ENCODE data around the gene RPS5.
A peak's percentile ranks its signal among the peaks of the same experiment; 100 is the strongest.
"Not testable (repeated sequence)": the region's sequence is repeated elsewhere in the genome, so short reads cannot be mapped to it uniquely, and the experiment has no call there.

The RPS5 gene

DNA sequence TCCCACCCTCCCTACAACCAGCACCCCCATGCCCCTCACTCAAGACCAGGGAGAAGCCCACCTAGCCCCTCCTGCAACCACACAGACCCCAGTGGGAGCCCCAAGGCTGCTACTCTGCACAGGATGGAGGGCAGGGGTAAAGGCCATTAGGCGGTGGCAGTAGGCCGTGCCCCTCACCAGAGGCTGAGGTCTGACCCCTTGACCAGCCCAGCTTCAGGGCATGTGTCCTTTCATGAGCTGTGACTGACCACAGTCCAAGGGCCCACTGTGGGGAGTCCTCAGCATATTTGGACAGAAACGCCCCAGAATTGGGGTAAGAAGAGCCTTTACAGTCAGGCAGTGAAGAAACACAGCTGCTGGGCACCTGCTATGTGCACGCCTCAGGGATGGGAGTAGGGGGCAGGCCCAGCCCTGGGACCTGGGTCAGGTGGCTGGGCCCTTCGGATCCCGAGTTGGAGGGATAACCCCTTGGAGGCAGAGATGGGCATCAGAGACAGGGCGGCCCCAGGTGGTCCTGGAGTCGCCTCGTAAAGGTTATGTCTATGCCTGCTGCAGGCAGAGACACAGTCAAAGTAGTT lies 1.7 kb upstream of the RPS5 start:
- no peak for DNase-seq (ENCODE audit: low read depth in 2 of 2)

DNA sequence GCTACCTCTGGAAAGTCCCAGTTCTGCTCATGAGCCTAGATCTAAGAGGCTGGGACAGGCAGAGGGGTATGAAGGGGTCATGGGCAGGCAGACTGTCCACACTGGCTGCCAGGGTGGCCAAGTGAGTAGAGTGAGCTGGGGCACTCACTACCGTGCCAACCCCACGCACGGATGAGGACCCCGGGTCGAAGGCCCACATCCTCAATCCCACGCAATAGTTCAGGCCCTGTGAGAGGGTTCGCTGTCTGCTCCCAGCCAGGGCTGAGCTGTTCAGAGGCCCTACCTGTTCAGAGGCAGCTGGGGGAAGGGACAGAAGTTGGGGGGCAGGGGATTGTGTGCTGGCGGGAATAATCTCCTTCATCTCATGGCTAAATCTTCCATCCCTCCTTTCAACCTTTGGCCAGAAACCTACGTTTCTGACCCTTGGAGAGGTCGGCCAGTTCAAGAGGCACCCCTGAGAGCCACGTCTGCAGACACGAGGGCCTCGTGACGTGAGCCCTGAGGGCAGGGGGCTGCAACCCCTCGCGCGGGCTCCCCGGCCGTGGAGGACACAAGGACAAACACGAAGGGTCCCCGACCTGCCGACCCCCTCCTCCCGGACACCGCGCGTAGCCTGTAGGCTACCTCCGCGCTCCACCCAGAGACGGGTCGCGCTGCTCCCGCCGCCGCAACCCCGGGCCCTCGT lies 1.0 kb upstream of the RPS5 start:
- no peak for DNase-seq (ENCODE audit: low read depth in 2 of 2)

DNA sequence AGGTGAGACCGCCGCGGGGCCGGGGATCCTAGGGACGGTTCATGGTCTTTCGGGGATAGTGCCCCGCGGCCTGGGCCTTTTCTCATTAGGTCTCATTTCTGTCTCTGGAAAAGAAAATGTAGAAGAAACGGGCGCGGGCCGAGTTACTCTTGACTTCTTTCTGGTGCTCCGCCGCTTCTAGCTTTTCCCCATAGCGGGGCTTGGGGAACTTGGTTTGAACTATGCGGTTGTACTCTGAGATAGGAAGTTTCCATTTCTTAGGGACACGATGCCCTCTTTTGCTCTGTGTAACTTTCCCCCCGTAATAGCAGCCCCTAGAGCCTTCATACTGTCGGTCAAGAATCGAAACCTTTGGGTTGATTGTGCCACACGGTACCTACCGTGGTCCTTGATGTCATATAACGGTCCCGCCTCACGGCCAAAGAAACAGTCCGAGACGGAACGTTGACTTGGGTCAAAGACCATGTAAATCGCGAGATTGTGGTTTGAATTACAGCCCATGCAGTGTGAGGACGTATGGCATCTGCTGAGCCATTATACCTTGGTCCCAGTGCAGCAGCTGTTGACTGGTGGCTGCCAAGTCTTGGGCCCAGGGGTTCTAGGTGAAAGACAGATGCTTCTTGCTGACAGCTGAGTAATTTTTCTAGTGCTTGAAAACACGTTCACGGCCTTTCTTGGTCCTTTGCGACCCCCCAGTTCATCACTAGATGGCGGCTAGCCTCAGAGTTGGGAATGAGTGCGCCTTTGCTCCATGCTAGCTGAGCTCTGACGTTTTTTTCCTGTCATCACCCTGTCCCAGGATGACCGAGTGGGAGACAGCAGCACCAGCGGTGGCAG lies 487 bp downstream of the RPS5 start:
- no peak for DNase-seq (ENCODE audit: low read depth in 2 of 2)

DNA sequence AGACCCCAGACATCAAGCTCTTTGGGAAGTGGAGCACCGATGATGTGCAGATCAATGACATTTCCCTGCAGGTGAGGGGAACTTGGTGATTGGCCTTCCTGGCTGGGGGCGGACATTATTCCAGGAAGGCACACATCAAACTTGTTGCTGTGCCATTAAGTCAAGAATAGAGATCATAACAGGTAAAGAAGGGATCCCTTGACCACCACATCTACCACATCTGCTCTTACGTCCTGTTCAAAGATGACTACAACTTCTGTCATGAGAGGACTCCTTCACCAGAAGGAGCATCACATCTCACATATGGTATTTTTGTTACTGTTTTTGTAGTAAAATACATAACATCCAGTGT lies 1.1 kb downstream of the RPS5 start:
- DNase-seq (ENCODE audit: low read depth in 2 of 2) = no peak

DNA sequence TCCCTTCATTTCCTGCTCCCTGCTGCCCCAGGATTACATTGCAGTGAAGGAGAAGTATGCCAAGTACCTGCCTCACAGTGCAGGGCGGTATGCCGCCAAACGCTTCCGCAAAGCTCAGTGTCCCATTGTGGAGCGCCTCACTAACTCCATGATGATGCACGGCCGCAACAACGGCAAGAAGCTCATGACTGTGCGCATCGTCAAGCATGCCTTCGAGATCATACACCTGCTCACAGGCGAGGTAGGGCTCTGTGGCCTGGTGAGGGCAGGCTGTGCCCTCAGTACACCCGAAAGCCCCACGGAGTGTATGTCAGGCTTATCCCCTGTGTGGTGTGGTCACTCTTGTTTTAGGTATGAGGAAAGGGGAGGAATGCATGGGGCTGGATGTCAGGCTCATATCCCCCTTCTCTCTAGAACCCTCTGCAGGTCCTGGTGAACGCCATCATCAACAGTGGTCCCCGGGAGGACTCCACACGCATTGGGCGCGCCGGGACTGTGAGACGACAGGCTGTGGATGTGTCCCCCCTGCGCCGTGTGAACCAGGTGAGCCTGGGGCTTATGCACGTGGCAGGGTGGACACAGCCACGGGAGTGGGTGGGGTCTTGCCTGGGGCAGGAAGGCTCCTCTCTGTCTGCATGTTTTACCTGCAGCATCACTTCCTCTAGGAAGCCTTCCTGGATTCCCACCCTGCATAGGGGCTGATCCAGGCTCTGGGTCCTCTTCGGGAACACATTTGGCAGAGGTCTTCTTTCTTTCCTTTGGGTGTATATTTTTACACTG lies 6.1 kb downstream of the RPS5 start:
- no peak for DNase-seq (ENCODE audit: low read depth in 2 of 2)

DNA sequence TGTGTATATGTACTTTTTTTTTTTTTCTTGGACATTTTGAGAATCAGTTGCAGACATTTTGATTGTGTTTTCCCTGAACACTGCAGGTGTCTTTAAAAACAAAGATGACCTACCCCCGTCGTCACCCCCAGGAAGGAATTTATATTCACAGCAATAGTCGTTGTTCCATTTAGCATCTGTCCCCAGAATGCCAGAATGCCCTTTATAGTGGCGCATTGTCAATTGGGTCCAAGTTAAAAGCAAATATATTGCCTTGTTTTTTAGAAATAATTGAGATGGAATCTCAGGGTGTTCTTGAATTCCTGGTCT lies 6.6 kb downstream of the RPS5 start:
- no peak for DNase-seq (ENCODE audit: low read depth in 2 of 2)

DNA sequence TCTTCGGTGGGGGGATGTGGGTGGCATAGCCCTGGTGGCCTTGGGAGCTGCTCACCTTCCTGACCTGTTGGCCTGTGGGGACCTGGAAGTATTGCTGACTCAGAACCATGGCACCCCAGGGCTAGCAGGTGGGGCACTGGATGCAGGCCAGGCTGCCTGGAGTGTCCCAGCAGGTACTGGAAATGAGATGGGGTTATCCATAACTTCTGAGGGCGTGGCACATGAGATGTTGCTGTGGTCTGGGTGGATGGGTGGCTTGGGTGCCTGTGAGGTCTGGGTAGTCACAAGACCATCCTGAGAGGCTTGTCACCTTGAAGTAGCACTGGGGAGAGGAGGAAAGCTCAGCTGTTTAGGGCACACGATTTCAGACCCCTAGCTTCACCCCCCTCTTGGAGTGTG lies 7.8 kb downstream of the RPS5 start:
- no peak for DNase-seq (ENCODE audit: low read depth in 2 of 2)

DNA sequence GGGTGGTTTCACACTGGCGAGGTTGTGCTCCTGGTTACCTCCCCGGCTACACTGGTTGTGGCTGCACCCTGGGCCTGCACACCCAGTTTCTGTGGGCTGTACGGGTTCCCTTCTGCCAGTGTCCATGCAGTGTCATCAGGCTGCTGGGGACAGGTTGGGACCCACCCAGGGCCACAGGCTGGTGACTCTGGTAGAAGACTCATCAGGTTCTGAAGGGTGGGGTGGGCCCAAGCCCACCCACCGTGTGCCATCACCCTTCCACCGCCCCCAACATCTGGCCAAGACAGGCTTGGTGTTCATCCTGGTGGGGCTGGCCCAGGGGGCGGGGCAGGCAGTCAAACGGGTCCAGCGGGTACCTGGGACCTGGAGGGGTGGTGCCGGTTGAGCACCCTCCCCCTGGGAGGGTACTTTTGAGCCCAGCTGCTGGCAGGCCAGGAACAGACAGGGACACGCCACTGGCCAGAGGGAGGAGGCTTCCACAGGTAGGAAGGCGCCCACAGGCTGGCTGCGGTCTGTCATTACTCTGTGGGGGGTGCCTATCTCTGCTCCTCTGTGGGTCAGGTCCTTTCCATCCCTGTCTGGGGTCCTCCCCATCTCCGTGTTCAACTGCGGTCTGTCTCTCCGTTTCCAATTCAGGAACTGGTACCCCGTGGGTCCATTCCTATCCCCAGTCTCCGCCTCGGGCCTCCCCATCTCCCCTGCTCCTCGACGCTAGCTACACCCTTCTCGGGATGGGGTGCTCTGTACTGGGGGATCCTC lies 8.3 kb downstream of the RPS5 start, which contains the start of gene RNF225:
RNF225 (plus strand) TSS at position 437 of the 759 bp plus-strand sequence. CDS start 434 bp downstream, outside the sequence.
- no peak for DNase-seq (ENCODE audit: low read depth in 2 of 2)

DNA sequence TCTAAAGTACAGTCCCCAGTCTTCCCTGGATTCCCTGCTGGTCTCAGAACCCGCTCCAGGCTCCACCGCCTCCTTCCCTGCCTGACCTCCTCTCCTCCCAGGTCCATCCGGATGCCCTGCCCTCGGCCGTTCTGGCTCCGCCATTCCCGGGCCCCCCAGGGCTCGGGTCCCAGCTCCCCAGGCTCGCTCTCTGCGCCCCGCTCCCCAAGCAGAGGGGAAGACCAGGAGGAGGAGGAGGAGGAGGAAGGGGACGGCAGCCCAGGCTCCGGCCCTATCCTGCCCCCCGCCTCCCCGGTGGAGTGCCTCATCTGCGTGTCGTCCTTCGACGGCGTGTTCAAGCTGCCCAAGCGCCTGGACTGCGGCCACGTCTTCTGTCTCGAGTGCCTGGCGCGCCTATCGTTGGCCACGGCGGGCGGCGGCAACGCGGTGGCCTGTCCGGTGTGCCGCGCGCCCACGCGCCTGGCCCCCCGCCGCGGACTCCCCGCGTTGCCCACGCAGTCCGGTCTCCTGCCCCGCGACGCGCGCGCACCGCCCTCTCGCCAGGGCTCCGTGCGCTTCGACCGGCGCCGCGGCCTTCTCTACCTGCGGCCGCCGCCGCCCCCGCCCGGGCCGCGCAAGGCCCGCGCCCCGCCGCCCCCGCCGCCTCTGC lies 9.0 kb downstream of the RPS5 start:
- DNase-seq (ENCODE audit: low read depth in 2 of 2) = no peak

DNA sequence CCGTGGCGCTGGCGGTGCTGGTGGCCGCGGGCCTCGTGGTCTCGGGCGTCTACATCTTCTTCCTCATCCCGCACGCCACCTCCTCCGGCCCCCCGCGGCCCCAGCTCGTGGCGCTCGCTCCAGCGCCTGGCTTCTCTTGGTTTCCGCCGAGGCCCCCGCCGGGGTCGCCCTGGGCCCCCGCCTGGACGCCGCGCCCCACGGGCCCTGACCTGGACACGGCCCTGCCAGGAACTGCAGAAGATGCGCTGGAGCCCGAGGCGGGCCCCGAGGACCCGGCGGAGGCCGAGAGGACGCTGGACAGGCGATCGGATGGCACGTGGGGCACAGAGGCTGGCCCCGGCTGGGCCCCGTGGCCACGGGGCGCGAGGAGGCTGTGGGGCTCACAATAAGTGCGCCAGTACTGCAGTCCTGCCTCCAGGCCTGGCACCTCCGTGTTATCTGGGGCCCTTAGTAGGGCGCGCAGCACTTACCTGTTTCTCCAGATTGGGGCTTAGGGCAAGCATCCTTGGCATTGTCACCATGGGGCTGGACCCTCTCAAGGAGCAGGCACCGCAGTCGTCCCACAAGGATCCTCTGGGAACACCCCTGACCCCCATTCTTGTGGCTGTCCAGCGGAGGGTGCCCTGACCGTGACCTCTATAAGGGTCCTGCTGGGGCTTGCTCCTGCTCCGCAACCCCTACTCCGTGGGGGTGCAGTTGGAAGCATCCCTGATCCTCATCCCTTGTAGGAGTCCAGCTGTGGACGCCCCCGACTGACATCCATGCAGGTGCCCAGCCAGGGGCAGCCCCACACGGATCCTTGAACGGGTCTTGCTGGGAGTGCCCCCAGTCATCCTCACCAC lies 9.8 kb downstream of the RPS5 start:
- no peak for DNase-seq (ENCODE audit: low read depth in 2 of 2)

DNA sequence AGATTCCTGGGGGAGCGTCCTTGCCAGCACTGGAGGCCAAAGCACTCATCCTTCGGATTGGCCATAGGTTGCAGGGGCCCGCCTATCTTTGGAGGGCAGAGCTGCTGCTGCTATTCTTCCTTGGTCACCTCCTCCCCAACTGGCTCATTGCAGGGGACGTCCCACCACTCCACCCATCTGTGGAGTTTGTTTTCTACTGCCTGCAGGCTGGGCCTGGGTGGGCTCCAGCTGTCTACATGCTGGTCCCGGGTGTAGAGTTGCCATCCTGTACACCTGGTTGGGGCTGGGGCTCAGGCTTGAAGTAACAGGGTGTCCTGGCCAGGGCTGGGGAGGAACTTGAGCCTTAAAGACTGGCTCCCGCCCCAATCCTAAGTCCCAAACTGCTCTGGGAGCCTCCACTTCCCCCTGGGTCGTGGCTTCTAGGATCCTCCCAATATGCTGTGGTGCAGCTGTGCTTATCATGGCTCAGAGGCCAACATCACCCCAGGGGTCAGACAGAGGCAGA lies 10.5 kb downstream of the RPS5 start:
- DNase-seq (ENCODE audit: low read depth in 2 of 2) = no peak

DNA sequence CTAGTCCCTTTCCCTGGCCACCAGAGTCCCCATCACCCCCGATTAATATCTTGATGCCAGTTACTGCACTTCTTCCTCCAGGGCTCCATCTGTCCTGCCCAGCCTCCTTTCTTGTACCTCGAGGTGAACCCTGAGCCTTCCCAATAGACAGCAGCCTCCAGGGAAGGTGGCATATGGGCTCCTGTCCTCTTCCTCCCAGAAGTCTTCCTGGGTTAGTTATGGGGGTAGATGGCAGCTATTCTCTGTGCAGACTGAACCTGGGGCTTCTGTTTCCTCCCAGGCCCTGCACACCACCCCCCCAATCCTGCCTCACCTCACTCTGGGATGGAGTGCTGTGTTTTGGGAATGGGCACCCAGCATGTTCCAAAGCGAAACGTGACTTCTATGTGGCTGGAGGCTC lies 11.0 kb downstream of the RPS5 start:
- no peak for DNase-seq (ENCODE audit: low read depth in 2 of 2)

DNA sequence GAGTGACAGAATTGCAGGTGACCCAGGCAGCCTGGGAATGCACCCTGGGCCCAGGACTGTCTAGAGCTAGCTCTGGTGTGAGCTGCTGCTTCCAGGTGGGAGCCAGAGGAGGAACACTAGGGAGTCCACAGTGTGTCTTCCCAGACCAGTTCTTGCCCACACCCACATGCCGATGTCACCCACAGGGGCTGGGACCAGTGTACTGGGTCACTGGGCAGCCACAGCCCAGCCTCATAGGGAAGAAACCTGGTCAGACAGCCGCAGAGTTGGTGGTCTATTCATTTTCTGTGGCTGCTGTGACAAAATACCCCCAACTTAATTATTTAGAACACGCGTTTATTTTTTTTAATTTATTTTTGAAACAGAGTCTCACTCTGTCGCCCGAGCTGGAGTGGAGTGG lies 11.5 kb downstream of the RPS5 start:
- no peak for DNase-seq (ENCODE audit: low read depth in 2 of 2)

DNA sequence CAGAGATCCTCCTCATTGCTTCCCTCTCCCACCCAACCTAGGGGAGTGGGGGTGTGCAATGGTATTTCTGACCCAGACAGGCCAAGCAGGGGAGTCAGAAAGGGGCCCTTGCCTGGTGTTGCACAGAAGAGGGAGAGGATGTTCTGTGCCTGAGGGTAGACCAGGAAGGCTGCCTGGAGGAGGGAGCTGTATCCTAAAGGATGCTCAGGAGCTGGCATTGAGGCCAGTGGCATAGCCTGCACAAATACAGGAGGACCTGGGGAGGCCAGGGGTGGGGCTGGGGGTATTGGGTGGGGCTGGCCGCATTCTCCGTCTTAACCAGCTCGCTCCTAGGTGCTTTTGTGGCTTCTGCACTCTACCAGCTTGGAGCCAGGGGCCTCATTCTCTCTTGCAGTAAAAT lies 12.8 kb downstream of the RPS5 start:
- no peak for DNase-seq (ENCODE audit: low read depth in 2 of 2)

DNA sequence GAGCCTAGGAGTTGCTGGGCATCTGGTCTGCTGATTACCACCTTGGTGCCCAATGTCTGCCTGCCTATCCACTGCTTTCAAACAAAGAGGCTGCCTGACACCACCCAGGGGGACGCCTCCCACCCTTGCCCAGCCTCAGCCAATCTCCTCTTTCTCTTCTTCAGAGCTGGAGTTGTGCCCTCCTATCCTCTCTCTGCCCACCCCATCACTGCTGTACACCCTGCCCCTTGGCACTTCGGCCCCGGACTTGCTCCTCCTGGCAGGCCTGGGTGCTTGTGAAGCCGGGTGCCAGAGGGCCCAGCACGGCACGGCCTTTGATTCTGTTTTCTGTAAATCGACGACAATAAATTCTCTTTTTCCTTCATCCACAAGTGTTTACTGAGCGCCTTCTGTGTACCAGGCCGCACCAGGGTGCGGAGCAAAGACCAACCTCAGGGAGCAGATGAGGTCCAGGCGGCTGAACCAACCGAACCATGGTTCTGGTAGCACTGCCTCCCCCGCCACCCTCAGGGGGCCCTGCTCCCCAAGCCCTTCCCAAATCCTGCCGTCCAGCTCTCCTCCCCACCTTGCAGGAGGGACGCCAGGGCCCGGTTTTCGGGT lies 13.3 kb downstream of the RPS5 start:
- DNase-seq (ENCODE audit: low read depth in 2 of 2) = no peak

DNA sequence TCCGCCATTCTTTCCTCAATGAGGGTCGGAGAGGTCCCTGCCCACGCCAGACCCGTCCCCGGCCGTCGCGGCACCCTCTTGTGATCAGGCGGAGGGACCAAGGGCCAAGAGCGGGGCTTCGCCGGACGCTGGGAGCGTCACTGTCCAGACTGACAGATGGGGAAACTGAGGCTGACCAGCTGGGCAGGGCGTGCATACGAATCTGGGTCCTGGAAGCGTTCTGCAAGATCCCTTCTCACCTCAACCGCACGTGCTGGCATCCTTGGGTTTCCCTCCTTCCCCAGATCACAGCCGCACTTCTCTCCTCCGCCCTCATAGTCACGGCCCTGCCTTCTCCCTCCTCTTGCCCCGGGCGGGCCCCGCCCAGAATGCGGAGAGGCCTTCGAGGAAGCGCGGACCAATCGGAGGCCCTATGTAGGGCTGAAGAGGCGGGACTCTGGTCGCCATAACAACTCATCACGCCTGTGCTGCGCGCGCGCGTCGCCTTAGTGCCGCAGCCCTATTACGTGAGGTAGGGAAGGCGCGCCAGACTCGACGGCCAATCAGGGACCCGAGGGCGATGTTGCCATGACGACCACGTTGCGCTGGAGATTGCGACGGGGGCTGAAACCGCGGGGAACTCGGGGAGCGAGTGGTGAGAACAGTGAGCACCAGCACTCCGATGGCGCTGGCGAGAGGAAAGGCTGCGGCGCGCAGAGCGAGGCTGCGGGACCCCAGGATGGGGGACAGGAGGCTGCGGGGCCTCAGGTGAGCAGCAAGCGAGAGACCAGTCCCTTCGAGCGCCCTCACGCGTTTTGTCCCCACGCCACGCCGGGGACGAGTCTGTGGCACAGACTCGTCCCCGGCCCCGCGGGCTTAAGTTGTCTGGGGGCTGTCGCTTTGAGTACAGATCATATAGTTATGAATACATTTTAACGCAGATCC lies 14.1 kb downstream of the RPS5 start:
- peak; percentile 98 to 99 for DNase-seq (ENCODE audit: low read depth in 2 of 2)

DNA sequence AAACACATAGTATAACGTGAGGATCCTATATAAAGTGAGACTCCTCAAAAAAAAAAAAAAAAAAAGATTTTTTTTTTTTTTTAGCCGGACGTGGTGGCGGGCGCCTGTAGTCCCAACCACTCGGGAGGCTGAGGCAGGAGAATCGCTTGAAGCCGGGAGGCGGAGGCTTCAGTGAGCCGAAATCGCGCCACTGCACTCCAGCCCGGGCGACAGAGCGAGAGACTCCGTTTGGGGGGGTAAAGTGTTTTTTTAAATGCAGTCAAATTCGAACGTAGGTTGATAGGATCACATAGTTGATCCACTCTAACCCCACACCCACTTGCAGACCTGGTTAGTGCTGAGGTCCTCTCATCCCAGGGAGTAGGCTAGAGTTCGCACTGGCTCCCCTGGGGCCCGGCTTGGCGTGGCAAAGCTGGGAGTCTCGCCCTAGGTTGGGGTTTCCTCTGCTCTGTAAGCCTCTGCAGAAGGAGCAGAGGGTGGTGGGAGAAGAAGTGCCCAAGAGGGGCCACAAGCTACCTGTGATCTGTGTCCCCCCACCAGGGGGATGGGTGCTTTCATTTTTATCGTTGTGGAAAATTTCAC lies 14.9 kb downstream of the RPS5 start:
- no peak for DNase-seq (ENCODE audit: low read depth in 2 of 2)

DNA sequence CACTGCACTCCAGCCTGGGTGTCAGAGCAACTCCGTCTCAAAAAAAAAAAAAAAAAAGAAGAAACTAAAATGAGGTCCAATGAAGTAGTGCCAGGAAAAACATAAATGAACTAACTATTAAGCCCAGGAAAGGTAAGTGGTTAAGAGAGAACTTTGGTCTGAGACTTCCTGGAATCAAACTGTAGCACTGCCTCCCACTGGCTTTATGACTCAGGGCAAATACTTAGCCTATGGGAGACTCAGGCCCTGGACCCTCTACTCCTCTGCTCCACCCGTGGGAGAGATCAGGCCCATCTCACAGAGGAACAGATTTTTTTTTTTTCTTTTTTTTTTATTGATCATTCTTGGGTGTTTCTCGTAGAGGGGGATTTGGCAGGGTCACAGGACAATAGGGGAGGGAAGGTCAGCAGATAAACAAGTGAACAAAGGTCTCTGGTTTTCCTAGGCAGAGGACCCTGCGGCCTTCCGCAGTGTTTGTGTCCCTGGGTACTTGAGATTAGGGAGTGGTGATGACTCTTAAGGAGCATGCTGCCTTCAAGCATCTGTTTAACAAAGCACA lies 16.9 kb downstream of the RPS5 start:
- not testable (repeated sequence) for DNase-seq (ENCODE audit: low read depth in 2 of 2)

Data from fibroblast of skin of left biceps (primary cell).